Upper lobe of left lung (tissue), 6 donors: ENCODE data around the gene DMRTC2. TPM values are rescaled to one million over a fixed set of nuclear protein-coding genes. Genes with fewer than 3 reads are reported as not detected.

Source experiments
- ATAC-seq, 2 donors: fragments of 200-7000 bp; cut with Tn5 transposase; one replicate each; pipeline ENCODE4 v1.9.1; 2022; ENCODE audit warnings: mild to moderate bottlenecking in 2 of 2, moderate library complexity in 2 of 2; ENCODE audit not compliant: low FRiP score in 2 of 2
- DNase-seq, 2 donors: peaks; one replicate each; pipeline ENCODE4 v3.0.0-alpha.2; 2019 to 2020
- H3K27ac ChIP-seq, 4 donors: fragments of 200-600 bp; sonication (generic); one replicate each; pipeline ENCODE4 v1.5.1; 2016 to 2019
- H3K27me3 ChIP-seq, 4 donors: fragments of 200-600 bp; sonication (generic); one replicate each; pipeline ENCODE4 v1.5.1; 2017 to 2019
- H3K36me3 ChIP-seq, 4 donors: fragments of 200-600 bp; sonication (generic); one replicate each; pipeline ENCODE4 v1.5.1; 2016 to 2019
- H3K4me1 ChIP-seq, 4 donors: fragments of 200-600 bp; sonication (generic); one replicate each; pipeline ENCODE4 v1.5.1; 2018 to 2019
- H3K4me3 ChIP-seq, 4 donors: fragments of 200-600 bp; sonication (generic); one replicate each; pipeline ENCODE4 v1.5.1; 2017 to 2019; ENCODE audit warnings: mild to moderate bottlenecking in 2 of 4, moderate library complexity in 1 of 4
- H3K9me3 ChIP-seq, 4 donors: fragments of 200-600 bp; sonication (generic); one replicate each; pipeline ENCODE4 v1.5.1; 2018 to 2019
- CTCF ChIP-seq, 6 experiments: fragments of 450-650 bp in 4 of 6; fragments of 200-600 bp in 2 of 6; sonication (generic) in 2 of 6; IDR thresholded peaks; one replicate each; pipeline ENCODE4 v1.5.1; 2016 to 2019; ENCODE audit warnings: antibody characterized with exemption in 6 of 6
- EP300 ChIP-seq, 4 donors: sonication (generic); formaldehyde crosslinking; IDR thresholded peaks; one replicate each; pipeline ENCODE4 v1.5.1; 2017; ENCODE audit warnings: antibody characterized with exemption in 4 of 4, control low read depth in 2 of 4
- POLR2A ChIP-seq, 4 donors: fragments of 450-650 bp; IDR thresholded peaks; one replicate each; pipeline ENCODE4 v1.5.1; 2016 to 2017; ENCODE audit warnings: antibody characterized with exemption in 4 of 4, mild to moderate bottlenecking in 2 of 4
- POLR2AphosphoS5 ChIP-seq, 2 donors: sonication (generic); formaldehyde crosslinking; IDR thresholded peaks; one replicate each; pipeline ENCODE4 v1.5.1; 2017; ENCODE audit warnings: antibody characterized with exemption in 2 of 2
- WGBS, 2 donors: methylation state at CpG; one replicate each; pipeline ENCODE4 v1.1.5; 2017 to 2018; 5-methylcytosine and 5-hydroxymethylcytosine counted together
- total RNA-seq, 6 donors: library from RNA; depleted of rRNA in 4 of 6; stranded (reverse); fragments of >200 nt in 4 of 6; gene quantifications; one replicate each; pipeline versions ENCODE4 v1.1.0 to v1.2.1, GENCODE V29; 2016 to 2021
- donor health status: DM: no; HTN: no; CAD: no; lungs with moderate emphysema.
- donor health status: DM: no; HTN: yes; CAD: no; lungs with severe emphysema.

DMRTC2 gene
- total RNA-seq, 6 donors from 2014 or later = not detected

GRCh38 chr19:41860419-41861115 lies 15.7 kb downstream of the DMRTC2 start:
- peaks cover 12 to 46% (median 37%) of the 10 kb centered on the region in 4 donors for H3K36me3 ChIP-seq
- no peaks in the 10 kb centered on the region for H3K9me3 ChIP-seq
- DNase-seq (no peak), ATAC-seq (no peak)
- H3K4me1 ChIP-seq = peaks cover 31 to 43% (median 34%) of the 10 kb centered on the region in 4 donors
- H3K4me3 ChIP-seq = peak overlapping the region; percentile 77 to 97 (median 81)
- 3 to 5% methylated on average over 9 to 29 of the region's 45 CpGs for WGBS, 2 donors
- TF ChIP-seq EP300 (IDR thresholded peaks at IDR 0.05) (no peak), CTCF (IDR thresholded peaks at IDR 0.05) (no peak), POLR2AphosphoS5 (IDR thresholded peaks at IDR 0.05) (no peak), POLR2A (IDR thresholded peaks at IDR 0.05) (no peak)
- H3K27ac ChIP-seq = peak overlapping the region; percentile 89 to 98 (median 92)
- H3K27me3 ChIP-seq = no peaks in the 10 kb centered on the region

DNA sequence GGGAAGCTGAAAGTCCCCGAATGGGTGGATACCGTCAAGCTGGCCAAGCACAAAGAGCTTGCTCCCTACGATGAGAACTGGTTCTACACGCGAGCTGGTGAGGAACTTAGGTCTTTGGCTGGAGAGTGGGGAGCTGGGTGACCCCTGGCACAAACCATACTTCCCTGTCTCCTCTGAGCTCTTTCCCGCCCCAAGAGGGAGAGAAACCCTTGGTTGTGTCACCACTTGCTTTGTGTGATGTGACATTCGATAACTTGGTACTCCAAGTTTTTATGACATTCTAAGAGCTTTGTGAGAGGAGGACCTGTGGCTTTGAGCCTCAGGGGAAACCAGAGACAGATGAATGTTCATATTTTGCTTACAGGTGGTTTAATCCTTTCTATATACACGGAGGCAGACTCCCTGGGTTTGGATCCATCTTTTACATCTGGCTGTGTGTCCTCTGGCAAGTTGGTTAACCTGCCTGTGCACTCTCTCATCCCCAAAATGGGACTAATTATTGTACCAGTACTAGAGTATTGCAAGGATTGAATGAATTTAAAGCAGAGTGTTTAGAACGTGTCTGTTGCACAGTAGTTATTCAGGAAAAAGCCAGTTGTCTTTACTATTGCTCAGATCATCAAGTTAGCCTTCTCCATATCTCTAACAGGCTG lies 16.4 kb downstream of the DMRTC2 start:
- WGBS, 2 donors = 26 to 39% methylated on average over 9 of the region's 9 CpGs
- H3K27me3 ChIP-seq = no peaks in the 10 kb centered on the region
- ATAC-seq (no peak), DNase-seq (no peak)
- H3K36me3 ChIP-seq = peaks cover 13 to 51% (median 39%) of the 10 kb centered on the region in 4 donors
- H3K4me3 ChIP-seq = peak overlapping the region; percentile 77 to 97 (median 81)
- peak overlapping the region; percentile 89 to 98 (median 92) for H3K27ac ChIP-seq
- TF ChIP-seq POLR2AphosphoS5 (IDR thresholded peaks at IDR 0.05) = no peak
- no peaks in the 10 kb centered on the region for H3K9me3 ChIP-seq
- H3K4me1 ChIP-seq = peaks cover 35 to 45% (median 36%) of the 10 kb centered on the region in 4 donors

- Histone ChIP-seq H3K9me3 (no peaks in the 10 kb centered on the region), H3K27me3 (no peaks in the 10 kb centered on the region), H3K36me3 (peaks cover 13 to 57% (median 42%) of the 10 kb centered on the region in 4 donors), H3K4me1 (peaks cover 39 to 51% (median 42%) of the 10 kb centered on the region in 4 donors), H3K4me3 (peak overlapping the region in 1 of 4 donors; percentile 97), H3K27ac (no peak overlapping the region)
- 66 to 71% methylated on average over 9 of the region's 9 CpGs for WGBS, 2 donors
- no peak for DNase-seq
- ATAC-seq = no peak
- TF ChIP-seq CTCF (IDR thresholded peaks at IDR 0.05) = no peak
- TF ChIP-seq EP300 (IDR thresholded peaks at IDR 0.05) = no peak
- TF ChIP-seq POLR2AphosphoS5 (IDR thresholded peaks at IDR 0.05) = no peak
- TF ChIP-seq POLR2A (IDR thresholded peaks at IDR 0.05) = no peak
These were observed 17.0 kb downstream of the DMRTC2 start for GRCh38 chr19:41861846-41862245.

- TF ChIP-seq EP300 (IDR thresholded peaks at IDR 0.05) = no peak
- TF ChIP-seq POLR2AphosphoS5 (IDR thresholded peaks at IDR 0.05) = no peak
- TF ChIP-seq POLR2A (IDR thresholded peaks at IDR 0.05) = no peak
- TF ChIP-seq CTCF (IDR thresholded peaks at IDR 0.05) = no peak
- no peaks in the 10 kb centered on the region for H3K9me3 ChIP-seq
- DNase-seq (no peak), ATAC-seq (no peak)
- peaks cover 43 to 58% (median 47%) of the 10 kb centered on the region in 4 donors for H3K4me1 ChIP-seq
- H3K27ac ChIP-seq = no peak overlapping the region
- H3K27me3 ChIP-seq = no peaks in the 10 kb centered on the region
- 63 to 84% methylated on average over 2 of the region's 2 CpGs for WGBS, 2 donors
- H3K36me3 ChIP-seq = peaks cover 13 to 63% (median 44%) of the 10 kb centered on the region in 4 donors
- H3K4me3 ChIP-seq = peak overlapping the region in 1 of 4 donors; percentile 10
These were observed 17.7 kb downstream of the DMRTC2 start for GRCh38 chr19:41862445-41862986.

DNA sequence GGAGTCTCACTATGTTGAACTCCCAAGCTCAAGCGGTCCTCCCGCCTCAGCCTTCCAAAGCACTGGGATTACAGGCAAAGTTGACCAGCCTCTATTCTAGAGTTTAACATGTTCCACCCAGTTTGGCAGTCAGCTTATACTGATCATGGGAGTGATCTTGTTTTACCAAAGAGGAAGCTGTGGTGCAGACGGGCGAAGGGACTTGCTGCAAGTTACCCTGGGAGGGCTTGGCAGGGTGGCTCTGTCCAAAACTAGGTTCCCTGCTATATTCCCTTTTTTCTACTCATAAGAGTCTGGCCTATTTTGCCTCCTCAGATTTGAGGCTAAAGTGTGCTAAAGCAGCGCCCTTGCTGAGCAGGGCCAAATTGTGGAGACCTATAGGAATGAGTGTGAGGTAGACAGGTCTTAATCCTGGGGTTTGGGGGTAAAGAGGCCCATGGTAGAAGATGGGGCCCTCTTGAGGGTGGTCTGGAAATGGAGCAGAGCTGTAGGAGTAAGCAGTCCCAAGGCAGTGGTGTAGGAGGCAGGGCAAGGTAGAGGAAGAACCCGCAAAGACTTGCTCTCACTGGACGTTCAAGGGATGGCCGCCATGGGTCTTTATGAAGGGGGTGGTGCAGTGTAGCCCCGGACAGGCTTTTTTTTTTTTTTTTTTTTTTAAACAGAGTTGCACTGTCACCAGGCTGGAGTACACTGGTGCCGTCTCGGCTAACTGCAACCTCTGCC lies 18.5 kb downstream of the DMRTC2 start:
- DNase-seq = no peak
- Histone ChIP-seq H3K27ac (no peak overlapping the region), H3K36me3 (peaks cover 13 to 72% (median 46%) of the 10 kb centered on the region in 4 donors), H3K4me1 (peaks cover 51 to 65% (median 54%) of the 10 kb centered on the region in 4 donors), H3K4me3 (no peak overlapping the region), H3K27me3 (no peaks in the 10 kb centered on the region), H3K9me3 (no peaks in the 10 kb centered on the region)
- TF ChIP-seq POLR2AphosphoS5 (IDR thresholded peaks at IDR 0.05) = no peak
- TF ChIP-seq CTCF (IDR thresholded peaks at IDR 0.05) = no peak
- TF ChIP-seq POLR2A (IDR thresholded peaks at IDR 0.05) = no peak
- no peak for TF ChIP-seq EP300 (IDR thresholded peaks at IDR 0.05)
- WGBS, 2 donors = 82 to 84% methylated on average over 11 of the region's 11 CpGs
- ATAC-seq = no peak
